Endothelial cell of hepatic sinusoid (primary cell): ENCODE data around the gene GGA1.
"Not testable (repeated sequence)": the region's sequence is repeated elsewhere in the genome, so short reads cannot be mapped to it uniquely, and the experiment has no call there.

Experiments
- in situ Hi-C: cut with HindIII; loops from 2 replicates; pipeline ENCODE4 v1.10.0; 2017; ENCODE audit warnings: low sequenced_read_pairs

The GGA1 gene

GRCh38 chr22:37640591-37641560, 32.2 kb downstream of the GGA1 start:
- in situ Hi-C loops: no loop called here

DNA sequence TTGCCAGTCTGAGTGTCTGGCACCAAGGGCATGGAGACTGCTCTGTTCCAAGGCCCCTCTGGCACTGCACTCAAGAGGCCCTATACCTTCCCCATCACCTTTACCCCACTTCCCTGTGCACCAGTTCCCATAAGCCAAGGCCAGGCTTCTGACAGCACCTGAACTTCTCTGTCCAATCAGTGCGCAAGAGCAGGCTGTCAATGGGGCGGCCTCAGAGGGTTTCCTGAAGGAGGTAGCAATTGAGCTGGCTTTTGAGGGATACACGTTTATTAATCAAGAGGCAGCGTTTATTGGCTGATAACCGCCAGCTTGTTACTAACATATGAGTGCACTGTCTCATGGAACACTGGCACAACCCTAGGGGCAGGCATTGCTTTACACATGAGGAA, 32.9 kb downstream of the GGA1 start:
- in situ Hi-C loops: no loop called here

DNA sequence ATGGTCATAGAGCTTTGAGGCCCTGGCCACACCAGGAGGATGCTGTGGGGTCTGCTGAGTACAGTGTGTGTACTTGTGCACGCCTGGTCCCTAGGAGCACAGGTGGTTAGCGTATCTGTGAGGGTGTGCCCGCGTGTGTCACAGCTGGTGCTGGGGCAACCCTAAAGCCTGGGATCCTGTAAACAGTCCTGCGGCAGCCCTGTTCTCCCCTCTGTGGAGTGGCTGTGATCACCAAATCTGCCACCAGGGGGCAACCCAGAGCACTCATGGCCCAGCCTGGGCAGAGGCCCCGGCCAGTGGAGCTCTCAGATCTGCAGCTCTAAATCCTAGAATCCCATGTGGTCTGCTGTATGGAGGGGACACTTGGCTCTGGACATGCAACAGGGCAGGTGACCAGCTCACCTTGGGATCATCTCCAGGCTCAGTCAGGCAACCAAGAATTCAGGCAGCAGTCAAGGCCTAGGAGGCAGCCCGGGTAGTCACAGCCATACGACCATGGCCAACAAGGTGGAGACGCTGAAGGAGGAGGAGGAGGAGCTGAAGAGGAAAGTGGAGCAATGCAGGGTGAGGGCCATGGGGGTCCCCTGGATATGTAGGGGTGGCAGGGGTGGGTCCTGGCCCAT, 34.7 kb downstream of the GGA1 start:
- in situ Hi-C loops: no loop called here

DNA sequence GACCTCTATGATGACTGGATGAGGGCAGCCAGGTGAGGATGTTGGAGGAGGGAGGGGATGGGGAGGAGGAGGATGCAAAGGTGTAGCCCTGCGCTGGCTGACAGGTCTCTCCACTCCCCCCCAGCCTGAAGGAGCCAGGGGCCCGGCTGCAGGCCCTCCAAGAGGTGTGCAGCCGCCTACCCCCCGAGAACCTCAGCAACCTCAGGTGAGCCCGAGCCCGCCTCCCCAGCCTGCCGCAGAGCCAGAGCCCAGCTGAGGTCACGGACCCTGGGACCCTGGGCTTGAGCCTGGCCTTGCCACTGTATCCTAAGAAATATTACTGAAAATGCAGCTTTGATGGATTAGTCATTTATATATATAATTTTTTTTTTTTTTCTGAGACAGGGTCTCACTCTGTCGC, 38.7 kb downstream of the GGA1 start:
- in situ Hi-C loops: no loop called here

DNA sequence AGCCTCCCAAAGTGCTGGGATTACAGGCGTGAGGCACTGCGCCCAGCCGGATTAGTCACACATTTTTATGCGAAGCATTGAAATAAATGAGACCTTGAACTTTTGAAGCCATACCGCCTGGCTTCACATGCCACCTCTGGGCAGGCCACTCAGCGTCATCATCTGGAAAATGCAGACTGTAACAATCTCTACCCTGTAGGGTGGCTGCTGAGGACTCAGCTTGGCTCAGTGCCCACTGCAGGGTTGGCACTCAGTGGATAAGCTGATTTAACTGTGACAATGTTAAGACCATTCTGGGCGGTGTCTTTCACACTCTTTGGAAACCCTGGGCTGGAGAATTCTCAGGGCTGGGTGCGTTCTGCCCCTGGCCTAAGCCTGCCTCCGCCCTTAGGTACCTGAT, 39.3 kb downstream of the GGA1 start:
- in situ Hi-C loops: no loop called here

GRCh38 chr22:37650463-37651136, 42.0 kb downstream of the GGA1 start:
- in situ Hi-C loops: no loop called here

GRCh38 chr22:37654563-37655251, 46.1 kb downstream of the GGA1 start:
- in situ Hi-C loops: no loop called here

DNA sequence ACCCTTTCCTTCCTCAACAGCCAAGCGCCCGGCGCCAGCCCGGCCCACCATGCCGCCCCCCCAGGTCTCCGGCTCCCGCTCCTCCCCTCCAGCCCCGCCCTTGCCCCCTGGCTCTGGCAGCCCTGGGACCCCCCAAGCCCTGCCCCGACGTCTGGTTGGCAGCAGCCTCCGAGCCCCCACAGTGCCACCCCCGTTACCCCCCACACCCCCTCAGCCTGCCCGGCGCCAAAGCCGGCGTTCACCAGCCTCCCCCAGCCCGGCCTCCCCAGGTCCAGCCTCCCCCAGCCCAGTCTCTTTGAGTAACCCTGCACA, 46.6 kb downstream of the GGA1 start:
- in situ Hi-C loops: no loop called here

DNA sequence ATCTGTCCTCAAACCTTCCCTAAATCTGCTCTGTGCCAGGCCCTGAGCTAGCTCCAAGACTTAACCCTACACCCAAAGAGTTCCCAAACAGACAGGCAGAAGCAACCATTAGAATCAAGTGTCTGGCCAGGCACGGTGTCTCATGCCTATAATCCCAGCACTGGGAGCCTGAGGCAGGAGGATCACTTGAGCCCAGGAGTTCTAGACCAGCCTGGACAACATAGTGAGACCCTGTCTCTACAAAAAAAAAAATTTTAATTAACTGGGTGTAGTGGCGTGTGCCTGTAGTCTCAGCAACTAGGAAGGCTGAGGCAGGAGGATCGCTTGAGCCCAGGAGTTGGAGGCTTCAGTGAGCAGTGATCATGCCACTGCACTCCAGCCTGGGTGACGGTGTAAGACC, 47.9 kb downstream of the GGA1 start:
- in situ Hi-C loops: not testable (repeated sequence)

DNA sequence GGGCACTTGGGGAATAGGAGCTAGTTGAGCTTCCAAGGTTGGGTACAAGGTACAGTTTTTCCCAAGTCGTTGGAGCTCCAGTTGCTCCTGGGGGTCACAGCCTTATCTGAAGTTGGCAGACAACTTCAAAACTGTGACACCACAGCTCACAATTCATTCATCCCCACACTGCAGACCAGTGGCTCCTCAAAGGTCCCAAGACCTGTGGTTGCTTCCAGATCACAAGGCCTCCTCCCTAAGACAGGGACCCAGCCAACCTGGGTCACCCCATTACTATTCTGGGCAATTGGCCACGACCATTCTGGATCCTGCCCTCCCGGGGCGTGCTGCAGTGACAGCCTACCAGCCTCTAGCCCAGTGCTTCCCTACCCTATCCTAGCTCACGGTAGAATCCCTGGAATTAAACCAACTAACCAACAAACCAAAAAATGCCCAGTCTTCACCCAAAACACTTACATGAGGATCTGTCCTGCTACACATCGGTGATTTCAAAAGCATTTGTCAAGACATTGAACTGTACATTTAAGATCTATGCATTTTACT, 49.0 kb downstream of the GGA1 start:
- in situ Hi-C loops: no loop called here

- in situ Hi-C loops: no loop called here
Observed at GRCh38 chr22:37658133-37659065, 49.8 kb downstream of the GGA1 start, which contains the start of gene PDXP. TSS of gene PDXP (plus strand) at chr22:37658723. CDS start at chr22:37658783, 60 bp downstream.

GRCh38 chr22:37659066-37659896, 50.6 kb downstream of the GGA1 start:
- in situ Hi-C loops: no loop called here

DNA sequence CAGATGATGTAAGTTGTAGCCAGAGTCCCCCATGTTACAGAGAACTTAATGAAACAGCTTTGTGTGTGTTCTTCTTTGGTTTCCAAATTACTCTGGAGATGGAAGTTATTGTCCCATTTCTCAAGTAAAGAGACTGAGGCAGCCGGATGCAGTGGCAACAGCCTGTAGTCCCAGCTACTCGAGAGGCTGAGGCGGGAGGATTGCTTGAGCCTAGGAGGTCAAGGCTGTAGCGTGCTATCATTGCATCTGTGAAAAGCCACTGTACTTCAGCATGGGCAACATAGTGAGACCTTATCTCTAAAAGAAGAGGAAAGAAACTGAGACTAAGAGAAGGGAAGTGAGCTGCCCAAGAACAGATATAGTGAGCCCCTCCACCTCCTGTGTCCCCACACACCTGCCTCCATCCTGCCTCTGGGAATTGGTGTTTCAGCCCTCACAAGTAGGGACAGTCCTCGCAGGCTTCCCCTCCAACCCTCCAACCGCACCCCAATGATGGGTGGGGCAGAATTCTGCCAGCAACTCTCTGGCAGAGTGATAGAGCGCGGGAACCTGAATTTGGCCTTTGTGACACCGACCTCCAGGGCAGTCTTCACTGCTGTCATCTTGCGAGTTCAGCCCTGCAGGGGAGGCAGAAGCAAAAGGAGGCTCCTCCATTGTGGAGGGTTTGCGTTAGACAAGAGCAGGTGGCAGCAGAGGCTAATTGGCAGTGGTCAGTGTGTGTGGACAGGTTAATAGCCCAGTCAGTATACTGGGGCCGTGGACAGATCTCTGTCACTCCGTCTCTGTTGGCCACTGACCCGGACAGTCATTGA, 51.5 kb downstream of the GGA1 start:
- in situ Hi-C loops: no loop called here

DNA sequence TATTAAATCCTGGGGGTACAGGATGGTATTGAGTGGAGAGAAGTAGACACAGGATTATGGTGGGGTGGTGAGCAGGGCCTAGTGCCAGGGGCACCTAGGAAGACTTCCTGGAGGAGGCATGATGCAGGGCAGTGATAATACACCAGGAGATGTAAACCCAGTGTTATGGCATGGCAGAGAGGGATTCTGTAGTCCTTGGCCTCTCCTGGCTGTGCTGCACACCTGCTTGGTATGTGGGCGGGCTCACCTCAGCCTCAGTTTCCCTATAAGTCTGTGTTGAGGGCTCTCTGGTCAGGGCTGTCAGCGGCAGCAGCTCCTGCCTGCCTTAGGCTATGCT, 52.0 kb downstream of the GGA1 start:
- in situ Hi-C loops: no loop called here

DNA sequence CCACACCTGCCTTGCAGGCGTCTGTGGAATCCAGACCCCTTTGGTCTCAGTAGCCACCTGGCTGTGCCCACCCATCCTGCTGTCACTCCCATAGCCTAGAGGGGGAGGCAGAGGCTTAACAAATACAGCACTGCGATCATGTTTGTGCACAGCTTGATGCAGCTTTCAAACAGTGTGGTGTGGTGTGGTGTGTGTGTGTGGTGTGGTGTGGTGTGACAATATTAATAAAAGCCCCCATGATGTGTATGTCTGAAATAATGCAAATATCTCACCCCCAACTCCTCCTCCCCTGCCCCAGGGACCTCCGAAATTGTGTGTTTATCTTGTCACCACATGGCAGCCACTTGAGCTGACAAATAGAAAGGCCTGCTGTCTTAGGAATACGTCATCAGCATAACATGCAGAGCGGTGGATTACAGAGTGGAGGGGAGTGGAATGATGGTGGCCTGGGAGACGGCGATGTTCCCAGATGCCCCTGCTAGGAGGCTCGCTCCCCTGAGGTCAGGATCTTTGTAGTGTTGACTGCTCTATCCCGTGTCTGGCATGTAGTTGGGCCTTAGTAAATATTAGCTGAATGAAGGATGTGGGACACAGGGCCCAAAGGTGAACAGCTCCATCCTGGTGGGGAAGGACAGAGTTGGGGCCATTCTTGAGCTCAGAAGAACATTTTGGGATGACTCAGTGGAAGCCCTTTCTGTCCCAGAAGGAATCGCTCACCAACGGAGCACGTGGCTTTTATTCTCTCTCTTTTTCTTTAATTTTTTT, 52.7 kb downstream of the GGA1 start:
- in situ Hi-C loops: no loop called here

DNA sequence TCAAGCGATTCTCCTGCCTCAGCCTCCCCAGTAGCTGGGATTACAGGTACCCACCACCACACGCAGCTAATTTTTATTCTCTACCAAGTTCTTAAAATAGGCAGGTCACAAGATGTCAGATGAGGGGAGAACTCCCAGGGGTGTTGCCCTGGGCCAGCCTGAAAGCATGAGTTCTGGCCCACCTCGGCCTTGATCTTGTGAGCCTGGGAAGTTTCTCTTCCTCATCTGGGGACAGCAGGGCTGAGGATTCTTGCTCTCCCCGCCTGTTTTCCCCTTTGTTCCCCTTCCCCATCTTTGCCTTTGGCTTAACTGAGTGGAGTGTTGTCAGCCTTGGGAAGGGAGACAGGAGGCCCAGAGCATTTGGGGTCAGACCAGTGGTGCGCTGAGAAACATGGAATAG, 53.4 kb downstream of the GGA1 start:
- in situ Hi-C loops: no loop called here

DNA sequence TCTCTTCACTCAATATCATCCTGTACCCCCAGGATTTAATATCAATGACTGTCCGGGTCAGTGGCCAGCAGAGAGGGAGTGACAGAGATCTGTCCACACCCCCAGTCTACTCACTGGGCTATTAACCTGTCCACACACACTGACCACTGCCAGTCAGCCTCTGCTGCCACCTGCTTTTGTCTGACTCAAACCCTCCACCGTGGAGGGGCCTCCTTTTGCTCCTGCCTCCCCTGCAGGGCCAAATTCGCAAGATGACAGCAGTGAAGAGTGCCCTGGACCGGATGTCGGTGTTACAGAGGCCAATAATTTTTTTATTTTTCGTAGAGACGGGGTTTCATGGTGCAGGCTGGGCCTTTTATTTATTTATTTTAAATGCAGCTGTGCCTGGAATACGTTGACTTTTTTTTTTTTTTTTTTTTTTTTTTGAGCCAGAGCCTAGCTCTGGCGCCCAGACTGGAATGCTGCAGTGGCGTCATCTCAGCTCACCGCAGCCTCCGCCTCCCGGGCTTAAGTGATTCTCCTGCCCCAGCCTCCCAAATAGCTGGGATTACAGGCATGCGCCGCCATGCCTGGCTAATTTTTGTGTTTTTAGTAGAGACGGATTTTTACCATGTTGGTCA, 55.0 kb downstream of the GGA1 start:
- in situ Hi-C loops: no loop called here
